ENCODE data around the gene HMGCL. TPM values are rescaled to one million over a fixed set of nuclear protein-coding genes. Genes with fewer than 3 reads are reported as not detected.

Gene HMGCL
- total RNA-seq, 4 donors from 2014 or later = 25.5 to 50.0 (median 43.9) TPM

DNA sequence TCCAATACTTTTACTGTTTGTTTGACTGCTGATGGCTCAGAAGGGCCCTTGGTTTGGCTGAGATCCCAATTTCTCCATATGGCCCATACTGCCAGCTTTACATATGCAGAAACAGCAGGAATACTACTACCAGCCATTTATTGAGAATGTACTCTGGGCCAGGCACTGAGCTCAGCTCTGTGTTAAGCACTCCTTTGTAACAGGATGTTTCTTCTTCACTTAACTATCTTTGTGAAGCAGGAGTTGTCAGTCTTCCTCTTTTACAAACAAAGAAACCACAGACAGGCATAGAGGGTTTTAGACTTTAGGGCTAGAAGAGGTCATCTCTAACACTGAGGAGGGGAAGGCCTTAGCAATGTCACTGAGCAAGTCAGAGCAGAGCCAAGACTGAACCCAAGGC is 8.3 kb downstream of the HMGCL start:
- no peak for DNase-seq (ENCODE audit: extremely low spot score)
- Histone ChIP-seq H3K36me3 (peaks cover 36 to 82% (median 80%) of the 10 kb centered on the region in 4 donors), H3K4me1 (no peaks in the 10 kb centered on the region), H3K4me3 (no peak overlapping the region), H3K27ac (replicated peaks in 1 of 4) (no peak overlapping the region), H3K27me3 (no peaks in the 10 kb centered on the region), H3K9me3 (no peaks in the 10 kb centered on the region)
- TF ChIP-seq, protein P1, sequence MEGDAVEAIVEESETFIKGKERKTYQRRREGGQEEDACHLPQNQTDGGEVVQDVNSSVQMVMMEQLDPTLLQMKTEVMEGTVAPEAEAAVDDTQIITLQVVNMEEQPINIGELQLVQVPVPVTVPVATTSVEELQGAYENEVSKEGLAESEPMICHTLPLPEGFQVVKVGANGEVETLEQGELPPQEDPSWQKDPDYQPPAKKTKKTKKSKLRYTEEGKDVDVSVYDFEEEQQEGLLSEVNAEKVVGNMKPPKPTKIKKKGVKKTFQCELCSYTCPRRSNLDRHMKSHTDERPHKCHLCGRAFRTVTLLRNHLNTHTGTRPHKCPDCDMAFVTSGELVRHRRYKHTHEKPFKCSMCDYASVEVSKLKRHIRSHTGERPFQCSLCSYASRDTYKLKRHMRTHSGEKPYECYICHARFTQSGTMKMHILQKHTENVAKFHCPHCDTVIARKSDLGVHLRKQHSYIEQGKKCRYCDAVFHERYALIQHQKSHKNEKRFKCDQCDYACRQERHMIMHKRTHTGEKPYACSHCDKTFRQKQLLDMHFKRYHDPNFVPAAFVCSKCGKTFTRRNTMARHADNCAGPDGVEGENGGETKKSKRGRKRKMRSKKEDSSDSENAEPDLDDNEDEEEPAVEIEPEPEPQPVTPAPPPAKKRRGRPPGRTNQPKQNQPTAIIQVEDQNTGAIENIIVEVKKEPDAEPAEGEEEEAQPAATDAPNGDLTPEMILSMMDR (IDR thresholded peaks at IDR 0.05) = no peak
- no peak for TF ChIP-seq POLR2A (IDR thresholded peaks at IDR 0.05; ENCODE audit: low read depth)
- no peak for TF ChIP-seq EP300 (IDR thresholded peaks at IDR 0.05)
- no peak for TF ChIP-seq POLR2AphosphoS5 (IDR thresholded peaks at IDR 0.05)
- intact Hi-C loops (cut with DNase I) = no loop called here

DNA sequence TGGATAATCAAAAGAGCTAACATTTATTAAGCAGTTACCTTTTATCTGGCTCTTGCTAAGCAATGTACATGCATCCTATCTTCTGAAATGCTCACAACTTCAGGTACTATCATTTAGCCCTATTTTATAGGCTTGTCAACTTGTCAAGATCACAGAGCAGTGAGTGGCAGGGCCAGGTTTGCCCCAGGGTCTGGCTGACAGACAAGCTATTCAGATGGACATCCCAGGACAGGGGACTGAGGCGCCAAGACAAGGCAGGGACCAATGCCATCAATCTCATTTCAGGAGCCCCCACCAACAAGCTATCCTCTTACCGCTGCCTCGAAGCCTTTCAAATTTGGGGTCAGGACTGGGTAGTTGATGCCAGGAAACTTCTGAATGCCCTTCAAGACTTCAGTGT is 8.9 kb downstream of the HMGCL start:
- TF ChIP-seq POLR2AphosphoS5 (IDR thresholded peaks at IDR 0.05) (no peak), EP300 (IDR thresholded peaks at IDR 0.05) (no peak)
- TF ChIP-seq, protein P1 (IDR thresholded peaks at IDR 0.05) = no peak
- 92% methylated on average over 3 of the region's 3 CpGs for WGBS
- H3K36me3 ChIP-seq = peaks cover 36 to 88% (median 83%) of the 10 kb centered on the region in 4 donors

DNA sequence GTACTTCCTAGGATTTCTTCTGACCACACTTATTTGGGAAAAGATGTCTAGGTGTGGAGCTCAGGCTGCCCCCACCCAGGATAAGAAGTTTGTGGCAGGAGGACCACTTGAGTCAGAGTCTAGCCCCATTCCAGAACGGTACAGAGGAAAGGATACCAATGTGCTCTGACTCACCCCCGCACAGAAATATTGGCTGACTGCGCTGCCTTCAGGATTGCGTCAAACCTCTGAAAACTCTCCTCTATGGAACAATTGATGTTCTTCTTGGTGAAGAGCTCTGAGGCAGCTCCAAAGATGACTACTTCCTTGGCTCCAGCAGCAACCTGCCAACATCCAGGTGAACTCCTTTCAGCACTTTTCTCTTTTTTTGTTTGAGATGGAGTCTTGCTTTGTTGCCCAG is 11.2 kb downstream of the HMGCL start:
- Histone ChIP-seq H3K36me3 (peaks cover 36 to 78% (median 71%) of the 10 kb centered on the region in 4 donors), H3K4me3 (no peak overlapping the region), H3K9me3 (no peaks in the 10 kb centered on the region), H3K27ac (replicated peaks in 1 of 4) (no peak overlapping the region), H3K4me1 (peaks cover 0 to 6% (median 3%) of the 10 kb centered on the region in 4 donors), H3K27me3 (no peaks in the 10 kb centered on the region)
- intact Hi-C loops (cut with DNase I) = loop anchor here (5.0 kb wide), 1 partner anchor 53 kb away; the partner anchor contains the start of gene FUCA1
- TF ChIP-seq EP300 (IDR thresholded peaks at IDR 0.05) = no peak
- no peak for TF ChIP-seq POLR2AphosphoS5 (IDR thresholded peaks at IDR 0.05)
- TF ChIP-seq, protein P1 (IDR thresholded peaks at IDR 0.05) = no peak
- no peak for TF ChIP-seq POLR2A (IDR thresholded peaks at IDR 0.05; ENCODE audit: low read depth)
- no peak for DNase-seq (ENCODE audit: extremely low spot score)
- WGBS = 95% methylated on average over 4 of the region's 4 CpGs

More for the DNA sequence above, 8.9 kb downstream of the HMGCL start:
- intact Hi-C loops (cut with DNase I) = no loop called here
- H3K4me1 ChIP-seq = no peaks in the 10 kb centered on the region
- no peaks in the 10 kb centered on the region for H3K9me3 ChIP-seq
- H3K27me3 ChIP-seq = no peaks in the 10 kb centered on the region
- H3K4me3 ChIP-seq = no peak overlapping the region
- H3K27ac ChIP-seq (replicated peaks in 1 of 4) = no peak overlapping the region
- no peak for DNase-seq (ENCODE audit: extremely low spot score)

DNA sequence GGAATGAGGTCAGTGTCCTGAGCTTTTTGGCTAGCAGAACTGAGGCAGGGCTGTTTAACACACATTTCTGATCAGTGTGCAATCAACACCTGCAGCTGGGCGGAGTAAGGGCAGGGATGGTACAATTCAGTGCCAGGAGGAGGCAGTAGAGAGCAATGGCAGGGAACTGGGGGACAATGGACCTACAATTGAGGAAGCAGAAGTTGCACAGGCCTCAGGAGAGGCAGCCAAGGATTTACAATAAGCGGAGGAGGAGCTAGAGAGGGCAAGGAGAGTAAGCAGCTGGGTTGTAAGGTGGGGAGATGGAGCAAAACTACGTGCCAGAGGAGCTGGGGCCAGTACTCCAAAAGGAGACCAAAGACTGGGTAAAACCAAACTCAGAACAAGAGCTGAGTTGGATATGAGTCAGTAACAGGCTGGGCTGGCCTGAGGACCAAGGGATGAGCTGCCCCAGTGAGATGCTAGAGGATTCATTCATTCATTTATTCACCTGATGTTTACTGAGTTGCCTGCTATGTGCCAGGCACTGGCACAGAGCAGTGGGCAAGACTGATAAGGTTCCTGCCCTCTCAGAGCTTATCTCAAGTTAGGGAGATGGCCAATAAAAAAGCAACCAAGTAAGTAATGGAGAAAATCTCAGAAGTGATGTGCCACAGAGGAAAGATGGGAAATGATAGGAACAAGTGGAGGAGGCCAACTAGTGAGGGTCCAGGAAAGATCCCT is 14.2 kb downstream of the HMGCL start:
- 56% methylated on average over 3 of the region's 3 CpGs for WGBS
- TF ChIP-seq, protein P1 (IDR thresholded peaks at IDR 0.05) = peak; percentile 31 to 62 (median 35)
- no peak for TF ChIP-seq POLR2AphosphoS5 (IDR thresholded peaks at IDR 0.05)
- Histone ChIP-seq H3K4me1 (peaks cover 0 to 6% (median 3%) of the 10 kb centered on the region in 4 donors), H3K4me3 (no peak overlapping the region), H3K27me3 (no peaks in the 10 kb centered on the region), H3K9me3 (no peaks in the 10 kb centered on the region), H3K36me3 (peaks cover 13 to 72% (median 63%) of the 10 kb centered on the region in 4 donors), H3K27ac (replicated peaks in 1 of 4) (peak overlapping the region in 1 of 4 donors; percentile 20)
- DNase-seq (ENCODE audit: extremely low spot score) = no peak
- intact Hi-C loops (cut with DNase I) = loop anchor here (5.0 kb wide), 1 partner anchor 56 kb away; the partner anchor contains the start of gene FUCA1
